LNCaP clone FGC (cell line): Measurements from ENCODE around the gene OAS3.

Experiments
- DNase-seq: peaks from one replicate; pipeline ENCODE4 v3.0.0-alpha.2; 2011; ENCODE audit warnings: low read depth
- H3K4me3 ChIP-seq: 2 replicates; pipeline ENCODE4 v1.5.1; 2011; ENCODE audit warnings: mild to moderate bottlenecking, low read depth, low read length, control low read depth
- CTCF ChIP-seq: IDR thresholded peaks from 2 replicates; pipeline ENCODE4 v1.5.1; 2012; ENCODE audit warnings: mild to moderate bottlenecking; ENCODE audit not compliant: control insufficient read depth, insufficient read depth; ENCODE audit errors: extremely low read depth

The OAS3 gene

DNA sequence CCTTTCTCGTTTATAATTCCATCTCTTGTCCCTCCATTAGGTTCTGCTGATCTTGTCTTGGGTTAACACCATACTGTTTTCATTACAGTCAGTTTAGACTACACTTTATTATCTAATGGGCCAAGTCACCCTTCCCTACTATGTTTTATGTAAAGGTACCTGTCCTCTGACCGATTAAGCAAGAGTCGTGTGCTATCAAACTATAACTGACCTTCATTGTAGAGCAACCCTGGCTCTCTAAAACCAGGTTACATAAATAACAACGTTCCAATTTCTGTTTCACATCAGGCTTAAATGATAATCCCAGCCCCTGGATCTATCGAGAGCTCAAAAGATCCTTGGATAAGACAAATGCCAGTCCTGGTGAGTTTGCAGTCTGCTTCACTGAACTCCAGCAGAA, 56.7 kb downstream of the OAS3 start:
- no peak for DNase-seq
- no peak overlapping the region for H3K4me3 ChIP-seq
- no peak for TF ChIP-seq CTCF

DNA sequence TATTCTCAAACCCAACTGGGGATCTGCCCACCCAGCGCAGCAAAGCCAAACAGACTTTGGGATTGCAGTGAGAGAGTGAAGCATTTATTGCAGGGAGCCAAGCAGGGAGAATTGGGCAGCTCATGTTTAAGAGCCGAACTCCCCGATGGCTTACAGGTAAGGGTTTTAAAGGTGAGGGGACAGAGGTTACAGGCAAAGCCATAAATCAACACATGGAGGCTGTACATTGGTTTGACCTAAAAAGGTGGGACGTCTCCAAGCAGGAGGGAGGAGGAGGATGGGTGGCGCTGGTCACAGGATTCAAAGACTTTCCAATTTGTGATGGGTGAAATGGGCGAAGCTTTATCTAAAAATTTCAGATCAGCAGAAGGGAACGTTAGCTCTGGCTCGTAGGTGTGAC, 58.2 kb downstream of the OAS3 start:
- no peak for DNase-seq
- no peak overlapping the region for H3K4me3 ChIP-seq
- no peak for TF ChIP-seq CTCF

GRCh38 chr12:112997506-112997905, 59.2 kb downstream of the OAS3 start:
- no peak overlapping the region for H3K4me3 ChIP-seq
- TF ChIP-seq CTCF = no peak
- no peak for DNase-seq

DNA sequence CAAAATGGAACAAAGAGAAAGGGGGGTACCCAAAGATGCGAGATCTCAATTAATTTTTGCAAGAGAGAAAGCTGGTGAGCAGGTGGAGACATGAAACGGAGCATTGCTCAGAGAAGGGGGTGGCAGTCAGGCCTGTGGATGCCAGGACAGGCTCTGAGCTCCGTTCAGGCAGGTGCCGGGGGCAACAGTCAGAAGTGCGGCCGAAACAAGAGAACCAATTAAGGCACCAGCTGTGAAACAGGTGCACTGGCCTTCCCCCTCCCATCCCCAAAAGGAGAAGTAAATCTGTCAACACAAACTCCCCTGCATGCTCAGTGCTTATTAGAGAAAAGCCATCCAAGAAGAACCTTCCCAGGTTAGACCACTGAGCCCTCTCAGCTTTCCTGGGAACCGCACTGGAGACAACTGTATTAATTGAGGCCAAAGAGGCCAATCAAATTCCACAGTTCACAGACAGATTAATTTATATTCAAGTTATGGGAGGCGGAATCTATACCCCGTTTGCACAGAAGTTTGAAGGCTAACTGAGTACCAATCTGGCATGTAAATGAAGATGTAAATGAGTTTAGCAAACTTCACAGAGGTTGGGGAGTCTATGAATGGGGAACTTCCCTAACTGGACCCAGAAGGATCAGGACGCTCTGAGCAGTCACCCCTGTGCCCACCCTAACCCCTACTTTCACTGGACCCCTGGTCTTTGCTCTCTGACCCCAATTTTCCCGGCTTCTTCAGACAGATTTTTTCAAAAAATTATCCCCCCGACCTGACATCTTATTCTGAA, 60.9 kb downstream of the OAS3 start:
- no peak overlapping the region for H3K4me3 ChIP-seq
- DNase-seq = no peak
- TF ChIP-seq CTCF = no peak

DNA sequence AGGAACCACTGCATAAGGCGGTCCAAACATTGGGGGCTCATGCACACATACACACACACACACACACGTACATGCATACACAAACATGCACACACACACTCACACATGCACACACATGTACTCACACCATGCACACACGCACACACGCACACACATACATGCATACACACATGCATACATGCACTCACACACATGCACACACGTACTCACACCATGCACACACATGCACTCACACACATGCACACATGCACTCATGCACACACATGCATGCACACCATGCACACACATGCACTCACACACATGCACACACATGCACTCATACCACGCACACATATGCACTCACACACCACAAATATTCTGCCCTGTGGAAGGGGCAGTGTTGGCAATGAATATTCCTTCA, 62.2 kb downstream of the OAS3 start:
- DNase-seq = no peak
- H3K4me3 ChIP-seq = no peak overlapping the region
- no peak for TF ChIP-seq CTCF

- 0 out of 2 replicates have a peak, but pooled peaks have one; percentile 1 for TF ChIP-seq CTCF
- H3K4me3 ChIP-seq = no peak overlapping the region
- no peak for DNase-seq
Measured at GRCh38 chr12:113002155-113002554, 63.9 kb downstream of the OAS3 start.

- H3K4me3 ChIP-seq = no peak overlapping the region
- TF ChIP-seq CTCF = no peak
- no peak for DNase-seq
Measured at GRCh38 chr12:113002676-113003075, 64.4 kb downstream of the OAS3 start.
